Measurements from ENCODE around the gene HELT.
A peak's percentile ranks its signal among the peaks of the same experiment; 100 is the strongest.
"Not testable (repeated sequence)": the region's sequence is repeated elsewhere in the genome, so short reads cannot be mapped to it uniquely, and the experiment has no call there.

The HELT gene, protein sequence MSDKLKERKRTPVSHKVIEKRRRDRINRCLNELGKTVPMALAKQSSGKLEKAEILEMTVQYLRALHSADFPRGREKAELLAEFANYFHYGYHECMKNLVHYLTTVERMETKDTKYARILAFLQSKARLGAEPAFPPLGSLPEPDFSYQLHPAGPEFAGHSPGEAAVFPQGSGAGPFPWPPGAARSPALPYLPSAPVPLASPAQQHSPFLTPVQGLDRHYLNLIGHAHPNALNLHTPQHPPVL

GRCh38 chr4:185017964-185018772 lies at the start of gene HELT:
Gene HELT (plus strand): TSS chr4:185018490. CDS start chr4:185018929, 439 bp downstream.
- DNase-seq: peak; percentile 30 to 31

- no peak for DNase-seq
Measured at GRCh38 chr4:184968784-184969201, 49.5 kb upstream of the HELT start.

- no peak for DNase-seq
Measured at GRCh38 chr4:184969610-184970009, 48.7 kb upstream of the HELT start.

GRCh38 chr4:184972991-184973390 lies 45.3 kb upstream of the HELT start:
- DNase-seq: no peak

- not testable (repeated sequence) for DNase-seq
Measured at GRCh38 chr4:184976348-184976747, 41.9 kb upstream of the HELT start.

- DNase-seq: no peak
Measured at GRCh38 chr4:184977747-184978146, 40.5 kb upstream of the HELT start.

DNA sequence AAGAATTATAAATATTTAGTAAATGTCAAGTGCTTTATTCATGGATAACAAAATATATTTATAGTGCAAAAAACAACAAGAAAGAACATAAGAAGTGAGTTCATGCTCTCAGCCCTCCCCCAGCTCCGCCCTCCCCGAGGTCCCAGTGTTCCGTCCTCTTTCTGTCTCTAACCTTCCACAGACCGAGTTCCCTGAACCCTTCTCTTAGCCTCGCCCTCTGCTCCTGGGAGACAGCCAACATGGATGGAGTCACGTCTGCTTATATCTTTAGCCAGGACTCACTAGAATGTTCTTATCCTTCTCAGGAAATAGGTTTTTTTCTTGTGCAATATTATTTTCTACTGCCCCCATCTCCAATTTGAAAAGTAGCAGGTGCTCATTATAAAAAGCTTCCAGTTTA lies 40.1 kb upstream of the HELT start:
- no peak for DNase-seq

DNA sequence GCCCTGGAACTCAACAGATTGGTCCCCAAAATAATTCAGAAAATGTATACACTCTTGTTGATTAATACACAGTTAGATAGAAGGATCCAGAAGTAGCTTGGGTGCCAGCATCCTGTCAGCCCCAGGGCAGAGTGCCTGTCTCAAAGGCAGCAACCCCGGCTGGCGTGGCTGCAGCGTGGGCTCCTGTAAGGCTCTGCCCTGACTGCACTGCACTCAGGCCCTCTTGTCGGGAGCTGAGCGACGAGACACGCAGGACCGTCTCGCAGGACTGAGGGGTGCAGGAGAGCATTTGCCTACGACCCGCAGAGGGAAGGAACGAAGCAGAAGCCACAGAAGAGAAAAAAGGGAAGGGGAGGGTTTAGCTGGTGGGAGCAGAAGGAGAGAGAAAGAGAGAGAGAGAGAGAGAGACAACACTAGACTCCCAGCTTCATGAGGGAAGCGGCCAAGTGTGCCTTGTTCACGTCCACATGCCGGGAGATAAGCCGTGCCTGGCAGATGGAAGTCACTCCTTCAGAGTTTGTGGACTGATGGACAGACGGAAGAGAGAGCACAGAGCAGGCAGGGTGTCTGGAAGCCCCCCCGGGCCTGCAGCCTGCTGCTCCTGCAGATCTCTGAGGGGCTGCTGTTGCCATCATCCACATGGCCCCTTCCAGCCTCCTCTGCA lies 38.7 kb upstream of the HELT start:
- DNase-seq: no peak

- no peak for DNase-seq
Measured at GRCh38 chr4:184980261-184980660, 38.0 kb upstream of the HELT start.

DNA sequence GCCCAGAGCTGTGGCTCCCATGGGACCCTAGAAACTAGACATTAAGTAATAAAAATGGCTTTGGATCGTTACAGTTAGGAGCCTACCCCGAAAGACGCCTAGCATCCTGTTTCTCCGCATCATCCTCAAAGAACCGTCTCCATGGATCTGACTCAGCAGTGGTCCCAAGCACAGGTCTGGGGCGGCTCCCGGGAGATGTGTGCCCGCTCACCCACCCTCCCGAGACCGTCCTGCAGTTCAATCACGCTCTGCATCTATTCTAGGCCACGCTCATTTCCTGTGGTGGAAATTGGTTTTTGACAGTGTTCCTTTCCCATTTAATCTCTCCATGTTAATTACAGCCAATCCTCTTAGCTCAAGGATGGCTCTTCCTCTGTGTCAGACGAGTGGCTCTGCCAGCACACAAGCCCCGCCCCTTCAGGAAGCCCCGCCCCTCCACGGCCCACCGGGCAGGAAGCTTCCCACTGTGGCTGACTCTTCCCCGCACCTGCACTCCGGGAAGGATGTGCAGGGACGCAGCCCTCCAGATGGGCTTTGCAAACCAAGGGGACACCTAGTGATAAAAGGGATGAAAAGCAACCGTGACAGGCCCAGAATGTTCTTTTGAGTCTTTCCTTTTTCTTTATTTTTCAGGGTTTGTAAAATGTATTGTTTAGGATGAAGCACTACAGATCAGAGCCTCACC lies 34.5 kb upstream of the HELT start:
- DNase-seq: peak; percentile 70 to 76

GRCh38 chr4:184987493-184988031 lies 30.7 kb upstream of the HELT start:
- DNase-seq: no peak

DNA sequence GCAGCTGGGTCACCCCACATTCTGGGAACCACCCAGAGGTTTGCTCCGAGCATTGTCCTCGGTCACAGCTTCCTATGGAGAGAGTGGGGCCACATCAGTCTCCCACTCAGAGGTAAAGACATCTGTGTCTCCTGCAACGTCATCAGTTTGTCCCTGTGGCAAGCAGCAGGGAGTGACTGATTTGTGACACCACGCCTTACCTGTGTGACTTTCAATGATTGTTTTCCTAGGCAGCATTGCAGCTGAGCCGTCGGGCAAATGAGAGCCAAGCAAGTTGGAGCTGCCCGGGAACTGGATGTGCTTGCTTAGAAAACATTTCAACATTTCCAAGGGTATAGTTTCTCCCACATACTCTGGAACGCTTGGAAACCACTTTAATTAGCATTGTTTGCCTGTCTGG lies 29.7 kb upstream of the HELT start:
- DNase-seq: no peak

GRCh38 chr4:184989283-184989682 lies 29.0 kb upstream of the HELT start:
- not testable (repeated sequence) for DNase-seq

- not testable (repeated sequence) for DNase-seq
Measured at GRCh38 chr4:184990131-184990530, 28.2 kb upstream of the HELT start.

- no peak for DNase-seq
Measured at GRCh38 chr4:184991860-184992259, 26.4 kb upstream of the HELT start.

DNA sequence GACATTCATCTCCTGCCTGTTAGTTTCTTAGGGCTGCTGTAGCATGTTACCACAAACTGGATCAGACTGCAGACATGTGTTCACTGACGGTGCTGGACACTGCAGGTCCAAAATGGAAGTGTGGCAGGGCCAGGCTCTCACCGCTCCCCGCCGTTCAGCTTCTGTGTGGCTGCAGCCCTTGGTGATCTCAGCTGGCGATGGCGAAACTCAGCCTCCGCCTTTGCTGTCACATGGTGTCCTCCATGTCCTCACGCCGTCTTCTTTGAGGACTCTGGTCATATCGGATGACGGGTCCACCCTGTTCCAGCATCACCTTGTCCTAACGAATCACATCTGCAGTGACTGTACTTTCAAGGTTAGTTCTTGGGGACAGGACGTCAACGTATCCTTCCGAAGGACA lies 25.9 kb upstream of the HELT start:
- no peak for DNase-seq

- no peak for DNase-seq
Measured at GRCh38 chr4:184993247-184993646, 25.0 kb upstream of the HELT start.

DNA sequence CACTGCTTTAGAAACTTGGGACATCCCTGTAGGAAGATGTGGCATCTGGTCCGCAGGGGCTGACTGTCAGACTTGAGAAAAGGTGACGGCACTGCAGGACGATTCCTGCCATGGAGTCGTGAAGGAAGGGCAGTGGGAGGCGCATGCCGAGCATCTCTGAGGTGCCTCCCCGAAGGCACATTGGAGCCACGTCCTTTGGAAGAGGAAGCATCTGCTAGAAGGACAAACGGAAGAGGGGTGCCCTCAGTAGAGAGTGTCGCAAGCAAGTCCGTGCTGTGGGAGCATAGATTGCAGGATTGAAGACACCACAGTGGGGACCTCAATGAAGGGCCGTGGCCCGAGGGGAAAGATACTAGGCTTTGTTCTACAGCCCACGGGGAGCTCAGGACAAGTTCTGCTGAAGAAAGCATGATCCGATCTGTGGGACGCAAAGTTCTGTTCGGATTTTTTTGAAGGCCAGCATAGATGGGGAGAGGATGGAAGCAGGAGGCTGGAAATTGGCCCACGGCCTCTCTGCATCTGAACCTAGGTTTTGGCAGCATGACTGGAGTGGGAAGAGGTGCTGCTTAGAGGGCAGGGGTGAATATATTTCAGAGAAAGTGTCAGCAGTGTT lies 24.2 kb upstream of the HELT start:
- no peak for DNase-seq

DNA sequence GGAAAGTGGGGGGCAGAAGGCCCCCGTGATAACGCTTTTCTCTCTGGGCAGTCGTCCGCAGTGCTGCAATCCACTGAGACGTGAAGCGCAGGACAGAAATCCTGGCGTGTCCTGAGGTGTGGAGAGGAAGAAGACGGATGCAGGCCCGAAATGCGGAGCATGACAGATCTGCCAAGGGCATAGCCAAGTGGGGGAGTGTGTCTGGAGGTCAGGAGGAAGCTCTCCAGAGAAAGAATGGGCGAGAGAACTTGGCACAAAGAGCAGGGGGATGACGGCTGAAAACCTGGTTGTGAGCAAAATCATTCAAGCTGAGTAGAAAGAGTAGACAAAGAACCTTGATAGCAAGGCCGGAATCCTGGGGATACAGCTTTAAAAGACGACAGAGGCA lies 23.7 kb upstream of the HELT start:
- no peak for DNase-seq

GRCh38 chr4:184997656-184998055 lies 20.6 kb upstream of the HELT start:
- not testable (repeated sequence) for DNase-seq

- DNase-seq: no peak
Measured at GRCh38 chr4:185002784-185003183, 15.5 kb upstream of the HELT start.

- DNase-seq: no peak
Measured at GRCh38 chr4:185003596-185004351, 14.5 kb upstream of the HELT start.
